GM12875 (cell line): Measurements from ENCODE around the gene SLC2A14.
"Not testable (repeated sequence)": the region's sequence is repeated elsewhere in the genome, so short reads cannot be mapped to it uniquely, and the experiment has no call there.

Source experiments
- H3K4me3 ChIP-seq: one replicate; pipeline ENCODE4 v1.5.1; 2011; ENCODE audit warnings: low read depth, low read length, control low read depth
- CTCF ChIP-seq: IDR thresholded peaks from 2 replicates; pipeline ENCODE4 v1.5.1; 2011; ENCODE audit warnings: low read depth, mild to moderate bottlenecking, control low read depth, inconsistent platforms, low read length, moderate library complexity, borderline replicate concordance; ENCODE audit not compliant: insufficient read depth

SLC2A14 gene

GRCh38 chr12:7872566-7873319 lies at the start of gene SLC2A14:
SLC2A14 (minus strand) TSS chr12:7872915; CDS start chr12:7869880, 3,035 bp downstream.
- no peak for TF ChIP-seq CTCF
- no peak within 1 kb of the TSS for H3K4me3 ChIP-seq

GRCh38 chr12:7921181-7921580 lies 48.5 kb upstream of the SLC2A14 start:
- H3K4me3 ChIP-seq, result not testable (repeated sequence)

- not testable (repeated sequence) for H3K4me3 ChIP-seq
Measured at GRCh38 chr12:7918268-7918590, 45.5 kb upstream of the SLC2A14 start.

- TF ChIP-seq CTCF, result no peak
- H3K4me3 ChIP-seq, result no peak overlapping the region
Measured at GRCh38 chr12:7917392-7918267, 44.9 kb upstream of the SLC2A14 start.

GRCh38 chr12:7916936-7917335 lies 44.2 kb upstream of the SLC2A14 start:
- H3K4me3 ChIP-seq, result no peak overlapping the region
- no peak for TF ChIP-seq CTCF

- no peak for TF ChIP-seq CTCF
- H3K4me3 ChIP-seq, result no peak overlapping the region
Measured at GRCh38 chr12:7915661-7916403, 43.1 kb upstream of the SLC2A14 start.

- not testable (repeated sequence) for H3K4me3 ChIP-seq
Measured at GRCh38 chr12:7910106-7910505, 37.4 kb upstream of the SLC2A14 start.

GRCh38 chr12:7907009-7907408 lies 34.3 kb upstream of the SLC2A14 start:
- H3K4me3 ChIP-seq, result no peak overlapping the region
- TF ChIP-seq CTCF, result no peak

- H3K4me3 ChIP-seq, result not testable (repeated sequence)
Measured at GRCh38 chr12:7906303-7906702, 33.6 kb upstream of the SLC2A14 start.

GRCh38 chr12:7905600-7906125 lies 32.9 kb upstream of the SLC2A14 start:
- not testable (repeated sequence) for H3K4me3 ChIP-seq
